A204.1 (cell line): ENCODE measurements around the gene JADE1.

Experiments used
- FAIRE-seq: peaks from 2 replicates; lab custom pipeline; 2012; peaks lifted over from hg19 to GRCh38; lab: Jason Lieb, UNC

The JADE1 gene

DNA sequence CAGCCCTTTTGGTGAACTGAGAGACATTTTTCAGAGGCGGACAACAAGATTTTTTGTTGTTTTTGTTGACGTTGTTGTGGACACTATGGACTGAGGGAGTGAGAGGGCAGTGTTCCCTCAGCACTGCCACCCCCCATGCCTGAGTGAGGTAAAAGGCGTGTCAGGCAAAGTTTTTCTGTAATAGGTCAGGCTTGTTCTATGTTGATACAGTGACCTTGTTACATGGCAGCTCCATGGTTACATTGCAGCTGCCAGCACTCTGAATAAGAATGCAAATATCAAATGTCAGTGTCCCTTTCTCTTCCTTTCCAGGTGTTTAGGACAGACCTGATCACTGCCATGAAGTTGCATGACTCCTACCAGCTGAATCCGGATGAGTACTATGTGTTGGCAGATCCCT is 36.6 kb downstream of the JADE1 start:
- no peak for FAIRE-seq

GRCh38 chr4:128847082-128847724 is 37.7 kb downstream of the JADE1 start:
- no peak for FAIRE-seq

DNA sequence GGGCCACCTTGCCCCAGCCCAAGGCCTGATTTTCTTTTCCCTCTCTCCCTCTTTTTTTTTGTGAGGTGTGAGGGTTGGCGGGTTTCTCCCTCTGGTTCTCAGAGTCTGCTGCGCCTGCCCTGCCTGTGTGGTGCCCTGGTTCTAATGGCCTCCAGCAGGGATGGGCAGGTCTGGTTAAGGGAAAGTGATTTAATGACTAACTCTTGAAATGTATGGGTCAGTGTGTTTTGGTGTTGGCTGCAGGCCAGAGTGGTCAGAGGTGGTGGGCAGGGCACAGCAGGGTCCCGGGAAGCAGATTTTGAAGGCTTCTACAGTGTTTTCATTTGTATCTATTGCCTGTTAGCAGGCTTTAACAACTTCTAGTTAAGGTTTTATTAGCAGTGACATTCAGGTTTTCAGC is 39.0 kb downstream of the JADE1 start:
- FAIRE-seq = no peak

DNA sequence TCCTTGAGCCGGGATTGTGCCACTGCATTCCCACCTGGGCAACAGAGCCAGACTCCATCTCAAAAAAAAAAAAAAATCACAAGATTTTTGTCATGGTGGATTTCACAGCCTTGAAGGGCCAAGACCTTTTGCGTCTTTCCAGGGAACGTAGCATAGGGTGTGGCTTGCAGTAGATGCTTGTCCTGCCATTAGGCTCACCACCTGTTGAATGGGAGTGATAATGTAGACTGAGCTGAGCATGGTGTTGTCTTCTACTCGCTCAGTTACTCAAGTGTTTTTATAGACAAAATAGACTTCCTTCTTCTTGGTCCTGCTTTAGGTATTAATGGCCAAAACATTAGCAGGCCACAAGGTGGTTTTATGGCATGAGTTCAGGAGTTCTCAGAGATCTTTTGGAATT is 40.8 kb downstream of the JADE1 start:
- FAIRE-seq = no peak

DNA sequence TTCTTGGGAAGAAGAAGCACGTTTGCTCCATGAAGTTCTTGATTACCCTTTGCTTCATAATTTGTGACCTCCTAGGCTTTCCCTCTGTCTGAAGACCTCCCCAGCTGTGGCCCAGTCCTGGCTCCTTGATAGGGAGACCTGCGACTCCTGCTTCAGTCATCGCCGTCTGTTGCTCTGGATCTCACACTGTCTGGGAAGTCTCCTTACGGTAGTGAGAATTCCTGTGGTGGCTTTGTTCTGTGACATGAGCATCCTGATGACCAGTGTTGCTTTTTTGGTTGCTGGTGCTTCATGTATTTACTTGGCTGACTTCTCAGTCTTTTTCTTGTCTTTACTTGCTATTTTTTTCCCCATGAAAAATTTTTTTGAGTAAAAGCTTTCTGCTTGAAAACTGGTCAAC is 44.2 kb downstream of the JADE1 start:
- FAIRE-seq = no peak

DNA sequence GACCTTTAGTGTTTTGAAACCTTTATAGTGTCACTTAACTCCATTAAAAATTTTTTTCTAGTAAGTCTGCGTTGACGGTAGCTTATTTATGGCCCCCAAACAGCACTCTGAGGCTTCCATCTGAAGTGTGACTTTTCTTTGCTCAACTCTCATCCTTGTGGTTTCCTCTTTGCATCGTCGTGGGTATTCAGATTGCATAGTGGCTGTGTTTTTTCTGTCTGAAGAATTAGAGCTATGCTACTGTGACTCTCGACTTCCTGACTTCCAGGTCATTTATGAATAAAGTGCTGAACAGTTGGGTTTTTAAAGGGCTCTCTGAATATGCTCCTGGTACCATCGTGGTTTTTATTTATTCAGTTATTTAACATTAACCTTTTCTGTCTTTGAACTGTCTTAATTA is 44.9 kb downstream of the JADE1 start:
- no peak for FAIRE-seq

DNA sequence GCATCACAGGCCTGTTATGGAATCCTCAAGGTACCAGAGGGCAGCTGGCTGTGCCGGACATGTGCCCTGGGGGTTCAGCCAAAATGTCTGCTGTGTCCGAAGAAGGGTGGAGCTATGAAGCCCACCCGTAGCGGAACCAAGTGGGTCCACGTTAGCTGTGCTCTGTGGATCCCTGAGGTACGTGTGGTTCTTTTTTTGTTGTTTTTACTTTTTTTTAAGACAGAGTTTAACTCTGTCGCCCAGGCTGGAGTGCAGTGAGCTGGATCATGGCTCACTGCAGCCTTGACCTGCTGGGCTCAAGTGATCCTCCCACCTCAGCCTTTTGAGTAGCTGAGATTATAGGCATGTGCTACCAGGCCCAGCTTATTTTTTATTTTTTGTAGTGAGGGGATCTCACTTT is 46.1 kb downstream of the JADE1 start:
- FAIRE-seq = no peak

DNA sequence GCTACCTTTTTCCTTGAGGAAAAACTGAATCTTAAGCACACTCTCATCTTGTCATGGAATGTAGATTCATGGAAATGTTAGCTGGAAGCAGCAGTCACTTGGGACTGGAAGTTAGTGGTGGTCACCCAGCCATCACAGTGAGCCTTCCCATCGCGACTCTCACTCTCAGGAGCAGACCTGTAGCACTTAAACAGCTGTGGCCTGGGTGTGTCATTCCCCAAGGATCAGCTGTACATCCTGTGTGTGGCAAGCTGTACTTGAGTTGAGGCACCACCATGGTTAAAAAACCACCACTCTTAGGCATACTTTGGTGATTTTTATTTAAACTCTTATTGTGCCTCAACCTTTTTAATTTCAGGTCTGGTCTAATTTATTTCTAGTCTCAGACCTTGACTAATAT is 46.7 kb downstream of the JADE1 start:
- no peak for FAIRE-seq

DNA sequence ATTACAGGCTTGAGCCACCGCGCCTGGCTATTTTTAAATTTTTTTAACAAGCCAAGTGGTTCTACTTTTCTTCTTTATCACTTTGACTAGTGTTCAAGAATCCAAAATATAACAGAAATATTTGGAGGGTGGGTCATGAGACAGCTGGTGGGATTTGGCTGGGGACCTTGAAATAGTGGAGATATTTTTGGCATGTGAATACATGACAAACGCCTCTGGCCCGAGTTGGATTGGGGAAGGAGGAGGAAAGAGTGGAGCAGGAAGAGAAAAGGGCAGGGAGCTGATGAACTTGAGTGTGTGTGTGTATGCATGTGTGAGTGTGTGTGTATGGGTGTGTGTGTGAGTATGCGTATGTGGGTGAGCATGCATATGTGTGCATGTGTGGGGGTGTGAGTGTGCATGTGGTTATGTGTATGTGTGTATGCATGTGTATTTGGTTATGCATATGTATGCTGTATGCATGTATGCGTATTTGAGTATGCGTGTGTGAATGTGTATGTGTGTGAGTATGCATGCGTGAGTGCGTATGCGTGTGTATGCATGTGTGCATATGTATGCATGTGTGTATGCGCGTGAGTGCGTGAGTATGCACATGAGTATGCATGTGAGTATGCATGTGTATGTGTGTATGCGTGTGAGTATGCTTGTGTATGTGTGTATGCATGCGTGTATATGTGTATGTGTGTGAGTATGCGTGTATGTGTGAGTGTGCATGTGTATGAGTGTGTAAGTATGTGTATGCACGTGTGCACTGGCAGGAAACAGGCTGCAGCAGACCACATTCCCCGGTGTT is 49.6 kb downstream of the JADE1 start:
- no peak for FAIRE-seq

DNA sequence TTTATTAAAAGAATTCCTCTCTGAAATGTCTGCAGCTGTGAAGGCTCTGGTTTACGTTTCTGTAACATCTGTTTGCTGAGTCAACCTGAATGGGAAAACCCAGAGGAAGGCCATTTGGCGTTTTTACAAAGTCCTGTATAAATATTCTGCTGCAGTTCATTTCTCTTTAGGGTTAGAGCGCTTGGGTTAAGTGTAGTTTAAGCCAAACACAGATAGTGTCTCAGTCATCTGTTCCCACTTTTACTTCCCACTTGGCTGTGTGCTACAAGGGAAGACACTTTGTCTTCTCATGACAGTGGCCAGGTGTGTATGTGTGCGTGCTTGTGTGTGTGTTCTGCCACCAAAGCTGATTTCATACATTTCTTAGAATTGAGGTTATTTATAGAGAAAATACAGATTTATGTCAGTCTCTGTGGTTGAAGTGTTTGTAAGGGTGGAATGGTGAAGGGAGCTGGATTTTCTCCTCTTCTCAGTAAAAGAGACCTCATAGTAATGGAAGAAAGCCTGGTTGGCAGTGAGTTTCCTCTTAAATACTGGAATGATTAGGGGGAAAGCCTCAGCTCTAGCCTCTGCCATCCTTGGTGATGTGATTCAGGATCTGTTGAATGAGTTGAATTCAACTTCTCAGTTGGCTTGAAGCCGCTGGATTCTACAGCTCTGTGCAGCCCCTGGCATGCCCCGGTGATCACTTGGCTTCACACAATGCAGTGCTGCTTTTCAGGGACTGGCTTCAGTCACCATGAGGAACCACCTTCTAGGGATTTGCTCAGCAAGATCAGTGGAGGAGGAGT is 50.6 kb downstream of the JADE1 start:
- no peak for FAIRE-seq

DNA sequence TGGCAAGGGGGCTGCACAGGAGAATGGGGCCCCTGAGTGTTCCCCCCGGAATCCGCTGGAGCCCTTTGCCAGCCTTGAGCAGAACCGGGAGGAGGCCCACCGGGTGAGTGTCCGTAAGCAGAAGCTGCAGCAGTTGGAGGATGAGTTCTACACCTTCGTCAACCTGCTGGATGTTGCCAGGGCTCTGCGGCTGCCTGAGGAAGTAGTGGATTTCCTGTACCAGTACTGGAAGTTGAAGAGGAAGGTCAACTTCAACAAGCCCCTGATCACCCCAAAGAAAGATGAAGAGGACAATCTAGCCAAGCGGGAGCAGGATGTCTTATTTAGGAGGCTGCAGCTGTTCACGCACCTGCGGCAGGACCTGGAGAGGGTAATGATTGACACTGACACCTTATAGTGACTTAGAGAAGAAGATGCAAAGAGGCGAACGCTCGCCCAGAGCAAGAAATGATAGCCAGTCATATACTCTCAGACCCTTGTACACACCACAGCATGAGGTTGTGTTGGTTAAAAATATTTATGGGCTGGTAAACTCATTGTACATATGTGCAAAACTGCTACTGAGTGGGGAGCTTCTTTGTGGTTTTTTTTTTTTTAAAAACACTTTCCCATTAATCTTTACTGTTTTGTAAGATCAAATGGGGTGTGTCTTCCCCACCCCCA is 52.5 kb downstream of the JADE1 start:
- no peak for FAIRE-seq

DNA sequence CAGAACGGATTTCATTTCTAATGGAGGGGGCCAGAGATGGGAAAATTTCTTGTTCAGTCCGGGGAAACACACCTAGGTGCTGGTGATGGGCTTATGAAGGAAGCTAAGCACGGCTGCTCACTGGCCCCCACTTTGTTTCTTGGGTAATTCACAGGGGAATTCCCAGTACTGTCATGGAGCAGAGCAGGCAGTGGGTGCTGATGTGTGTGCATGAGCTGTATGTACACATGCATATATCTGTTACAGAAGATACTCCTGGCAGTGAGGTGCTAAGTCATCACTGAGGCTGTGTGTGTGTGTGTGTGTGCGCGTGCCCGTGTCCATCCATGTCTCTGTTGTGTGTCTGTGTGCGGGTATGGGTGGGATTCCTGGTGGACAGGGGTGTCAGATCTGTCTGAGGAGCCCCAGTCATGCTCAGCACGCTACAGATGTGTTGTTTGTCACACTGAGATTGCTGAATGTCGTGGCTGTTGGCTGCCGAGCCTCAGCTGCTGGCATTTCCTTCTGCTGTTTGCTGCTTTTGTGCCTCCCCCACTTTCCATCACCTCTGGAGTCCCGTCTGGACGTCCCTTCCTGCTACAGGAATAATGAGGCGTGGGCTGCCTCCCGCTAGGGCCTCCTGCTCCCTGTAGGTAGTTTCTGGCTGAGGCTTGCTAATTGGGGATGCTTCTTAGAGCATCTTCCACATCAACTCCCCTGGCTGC is 53.3 kb downstream of the JADE1 start:
- no peak for FAIRE-seq

- peak; percentile 34 for FAIRE-seq
Measured at GRCh38 chr4:128863312-128864075, 54.0 kb downstream of the JADE1 start.

GRCh38 chr4:128865132-128865531 is 55.6 kb downstream of the JADE1 start:
- no peak for FAIRE-seq

- FAIRE-seq = no peak
Measured at GRCh38 chr4:128866269-128866668, 56.8 kb downstream of the JADE1 start.

DNA sequence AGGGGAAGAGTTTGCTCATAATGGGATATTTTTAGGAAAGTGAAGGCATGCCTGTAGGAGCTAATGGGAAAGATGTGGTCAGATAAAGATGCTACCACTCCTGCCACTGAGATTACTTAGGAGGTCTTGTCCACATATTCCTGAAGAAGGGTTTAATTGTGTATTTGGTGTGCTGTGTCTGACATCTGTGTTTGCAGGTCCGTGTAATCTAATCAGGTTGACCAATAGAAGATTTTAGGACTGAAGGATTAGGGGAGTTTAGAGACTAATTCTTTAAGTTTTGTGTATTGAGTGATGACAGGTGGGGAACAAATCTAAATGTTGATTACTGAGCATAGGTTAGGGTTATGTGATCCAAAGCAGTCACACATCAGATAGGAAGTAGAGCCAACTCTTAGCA is 57.2 kb downstream of the JADE1 start:
- no peak for FAIRE-seq

- no peak for FAIRE-seq
Measured at GRCh38 chr4:128868758-128869157, 59.3 kb downstream of the JADE1 start.

DNA sequence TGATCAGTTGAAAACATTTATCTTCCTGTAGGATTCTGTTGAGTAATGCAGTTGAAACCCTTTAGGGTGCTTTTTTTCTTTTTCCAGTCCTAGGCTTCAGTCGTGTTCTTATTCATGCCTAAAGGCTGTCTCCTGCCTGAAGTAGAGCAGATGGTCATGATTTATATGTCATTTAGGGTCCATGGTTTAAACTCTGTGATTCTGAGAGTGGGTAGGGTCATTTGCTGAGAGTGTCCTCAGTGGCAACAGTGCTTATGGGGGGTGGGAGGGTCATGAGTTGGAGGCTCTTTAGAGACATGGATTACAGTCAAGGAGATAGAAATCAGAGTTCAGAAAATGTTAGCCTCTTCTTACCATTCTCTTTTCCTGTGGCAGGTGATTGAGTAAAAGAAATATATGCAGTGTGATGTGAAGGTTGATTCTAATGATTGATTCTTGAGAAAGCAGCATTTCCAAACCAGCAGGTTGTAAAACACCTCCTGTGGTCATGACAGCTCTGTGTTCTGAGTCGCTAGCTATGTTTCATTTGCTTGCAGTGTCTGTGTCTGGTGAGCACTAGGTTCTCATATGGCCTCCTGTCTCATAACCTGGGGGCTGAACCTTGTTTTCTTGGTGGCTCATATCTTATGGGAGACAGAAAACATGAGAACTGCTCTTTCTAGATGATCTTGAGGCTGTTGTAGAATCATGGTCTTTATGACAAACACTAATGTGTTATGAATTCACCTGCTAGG is 60.4 kb downstream of the JADE1 start:
- no peak for FAIRE-seq

GRCh38 chr4:128871948-128872347 is 62.4 kb downstream of the JADE1 start:
- no peak for FAIRE-seq

DNA sequence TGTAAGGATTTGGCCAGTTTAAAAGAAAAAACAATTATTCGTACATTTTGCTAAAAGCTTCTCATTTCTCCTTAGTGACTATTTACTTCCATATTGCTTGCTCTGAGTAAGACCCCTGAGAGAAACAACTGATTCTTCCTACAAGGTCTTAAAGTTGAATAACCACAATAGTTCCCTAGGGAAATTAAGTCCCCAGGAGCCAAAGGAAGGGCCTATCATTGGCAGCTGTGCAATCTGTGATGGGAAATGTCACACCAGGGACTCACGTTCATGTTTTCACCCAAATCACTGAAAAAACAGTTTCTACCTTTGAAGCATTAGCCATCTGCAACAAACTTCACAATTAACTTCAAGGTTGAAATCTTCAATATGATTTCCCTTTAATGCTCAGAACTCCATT is 66.7 kb downstream of the JADE1 start:
- FAIRE-seq = no peak

DNA sequence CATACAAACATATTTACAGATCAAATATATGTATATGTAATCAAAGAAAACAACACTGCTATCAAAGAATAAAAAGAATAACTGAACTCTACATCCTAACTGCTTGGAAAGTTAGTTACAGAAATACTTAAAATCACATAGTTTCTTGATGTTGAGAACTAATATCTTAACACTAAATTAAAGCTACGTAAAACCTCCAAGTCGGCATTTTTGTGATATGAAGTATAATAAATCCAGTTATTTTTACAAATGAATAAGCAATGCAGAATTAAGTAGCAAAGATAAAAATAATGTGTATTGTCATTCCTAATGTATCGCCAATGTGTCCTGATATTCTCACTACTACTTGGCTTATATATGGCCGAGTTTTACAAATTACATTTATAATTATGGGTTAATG is 68.4 kb downstream of the JADE1 start:
- FAIRE-seq = peak; percentile 27
